SHP77 (cell line): ENCODE data around the gene CCN6.
A peak's percentile ranks its signal among the peaks of the same experiment; 100 is the strongest.

Source experiments
- DNase-seq, 2 experiments: peaks; one replicate each; lab custom pipeline; 2025; lab: John Stamatoyannopoulos, UW

Gene CCN6

DNA sequence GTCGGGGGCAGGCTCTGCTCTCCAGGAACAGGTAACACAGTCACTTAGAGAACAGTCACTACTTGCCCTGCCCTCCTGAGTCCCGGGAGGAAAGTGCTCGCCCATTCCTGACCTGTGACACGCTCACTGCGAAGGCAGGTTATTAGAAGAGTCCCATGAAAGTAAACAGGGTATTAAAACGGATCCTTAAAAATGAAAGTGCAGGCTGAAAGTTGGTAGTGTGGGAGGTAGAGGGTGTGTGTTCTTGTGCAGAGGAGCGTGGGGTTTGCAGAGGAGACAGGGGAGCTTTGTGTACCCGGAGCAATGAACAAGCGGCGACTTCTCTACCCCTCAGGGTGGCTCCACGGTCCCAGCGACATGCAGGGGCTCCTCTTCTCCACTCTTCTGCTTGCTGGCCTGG, at the start of gene CCN6:
Gene CCN6 (plus strand): TSS at position 104 of the 400 bp plus-strand sequence. CDS start 254 bp downstream, at position 358.
- DNase-seq = no peak

DNA sequence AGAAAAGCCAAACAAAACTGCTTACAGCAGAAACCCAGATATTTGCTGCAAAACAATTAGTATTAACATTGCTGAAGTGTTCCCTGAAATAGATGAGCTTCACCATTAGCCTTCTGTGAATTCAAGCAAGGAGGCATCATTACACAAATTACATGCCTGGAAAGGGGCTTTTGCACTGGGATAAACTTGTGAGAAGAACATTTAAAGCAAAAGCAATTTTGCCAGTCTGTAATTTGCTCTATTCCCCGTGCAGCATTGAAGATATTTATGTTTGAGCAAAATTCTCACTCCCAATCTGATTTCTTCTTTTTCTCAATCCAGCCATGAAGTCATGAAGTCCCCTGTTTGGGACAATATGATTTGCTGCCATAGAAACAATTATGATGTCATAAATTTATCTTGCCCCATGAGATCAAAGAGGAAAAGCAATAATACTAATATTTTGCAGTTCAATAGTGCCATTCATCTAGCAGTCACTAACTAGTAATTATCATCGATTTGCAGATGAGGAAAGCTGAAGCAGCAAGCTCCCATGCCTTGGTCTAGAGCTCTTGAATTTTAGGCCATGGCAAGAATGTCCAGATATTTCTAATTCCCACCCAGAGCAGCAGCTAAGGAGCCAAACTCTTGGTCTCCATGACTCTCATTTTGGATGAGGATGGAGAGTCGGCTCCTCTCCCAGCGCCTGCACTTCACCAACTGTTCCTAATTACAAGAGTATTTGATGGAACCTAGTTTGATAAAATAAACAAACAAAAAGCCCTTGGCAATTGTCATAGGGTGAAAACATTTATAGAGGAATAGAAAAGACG, 49.5 kb upstream of the CCN6 start:
- DNase-seq = no peak

DNA sequence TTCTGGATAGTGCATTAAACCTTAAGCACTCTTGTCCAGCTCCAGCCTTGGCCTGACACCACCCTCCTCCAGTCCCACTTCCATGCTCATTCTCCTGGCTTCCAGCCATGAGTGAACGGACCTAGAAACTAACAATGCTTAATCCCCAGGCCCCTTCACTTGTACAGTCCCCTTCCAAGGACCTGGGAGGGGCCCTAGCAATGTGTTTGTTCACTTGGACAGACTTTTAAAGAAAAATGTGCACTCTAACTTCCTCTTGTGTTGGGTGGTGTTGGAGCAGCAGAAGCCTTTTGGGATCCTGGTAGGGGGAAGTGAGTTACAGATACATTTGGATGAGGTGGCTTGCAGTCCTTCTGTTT, 48.9 kb upstream of the CCN6 start:
- DNase-seq = no peak

DNA sequence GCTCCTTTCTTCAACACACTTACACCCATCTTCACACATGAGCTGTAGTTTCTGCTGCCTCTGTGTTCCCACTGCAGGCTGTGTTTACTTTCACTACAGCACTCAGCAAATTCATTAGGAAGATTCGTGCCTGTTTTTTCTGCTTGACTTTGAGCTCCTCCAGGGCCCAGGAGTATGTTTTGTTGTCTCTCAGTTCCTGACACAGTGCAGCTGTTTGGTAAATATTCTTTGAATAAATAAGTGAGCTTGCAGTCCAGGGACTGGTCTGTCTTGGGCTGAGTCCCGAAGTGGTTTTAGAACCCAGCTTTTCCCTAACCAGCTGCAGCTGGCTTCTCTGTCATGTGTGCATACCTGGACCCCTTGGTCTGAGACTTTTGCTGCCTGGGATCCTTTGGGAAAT, 46.6 kb upstream of the CCN6 start:
- DNase-seq = no peak

DNA sequence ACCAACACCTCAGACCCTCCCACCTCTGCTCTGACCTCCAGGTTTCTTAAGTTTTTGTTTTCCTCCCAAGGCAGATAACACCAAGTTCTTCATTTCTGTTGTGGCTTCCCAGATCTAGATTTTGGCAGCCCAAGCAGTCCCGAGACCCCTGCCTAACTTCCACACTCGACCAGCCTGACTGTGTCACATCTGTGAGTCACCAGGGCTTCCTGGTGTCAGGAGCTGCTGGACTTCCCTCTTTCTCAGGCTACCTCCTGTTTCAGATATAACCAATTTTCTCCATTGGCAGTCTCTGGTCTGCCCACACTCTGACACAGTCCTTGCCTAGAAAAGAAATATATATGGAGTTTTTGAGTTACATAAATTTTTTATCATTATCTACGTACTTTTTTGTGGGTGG, 46.1 kb upstream of the CCN6 start:
- no peak for DNase-seq

DNA sequence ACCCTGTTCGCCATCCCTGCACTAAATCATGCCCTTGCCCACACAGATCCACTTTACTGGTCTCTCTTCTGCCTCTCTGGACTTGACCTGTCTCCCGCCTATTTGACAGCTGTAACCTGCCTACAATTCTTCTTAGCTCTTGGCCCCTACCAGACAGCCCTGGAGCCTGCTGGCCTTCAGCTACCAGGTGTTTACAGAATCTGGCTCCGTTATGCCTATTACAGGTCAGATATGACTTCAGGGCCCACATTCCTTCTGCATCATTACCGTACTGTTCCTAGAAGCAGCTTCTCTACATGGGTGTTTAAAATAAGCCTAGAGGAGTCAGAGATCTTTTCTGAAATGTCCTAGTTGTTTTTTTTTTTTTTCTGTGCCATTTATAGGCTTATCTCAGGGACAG, 45.4 kb upstream of the CCN6 start:
- no peak for DNase-seq

DNA sequence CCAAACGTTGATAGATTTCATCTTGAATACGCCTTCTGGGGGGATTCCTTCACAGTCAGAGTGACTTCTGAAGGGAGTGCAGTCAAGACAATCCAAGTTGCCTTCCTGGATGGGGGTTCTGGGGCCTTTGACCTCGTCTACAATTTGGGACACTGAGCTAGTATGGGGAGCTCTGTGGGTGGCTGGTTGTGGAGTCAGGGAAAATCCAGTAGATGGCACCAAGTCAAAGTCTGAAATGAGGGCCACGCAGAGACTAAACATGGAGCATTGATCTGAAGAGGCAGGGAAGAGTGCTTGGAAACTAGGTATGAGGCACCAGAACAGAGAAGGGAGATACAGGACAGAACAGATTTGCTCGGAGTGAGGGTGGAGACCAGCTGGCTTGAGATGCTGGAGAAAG, 43.6 kb upstream of the CCN6 start:
- DNase-seq = no peak

DNA sequence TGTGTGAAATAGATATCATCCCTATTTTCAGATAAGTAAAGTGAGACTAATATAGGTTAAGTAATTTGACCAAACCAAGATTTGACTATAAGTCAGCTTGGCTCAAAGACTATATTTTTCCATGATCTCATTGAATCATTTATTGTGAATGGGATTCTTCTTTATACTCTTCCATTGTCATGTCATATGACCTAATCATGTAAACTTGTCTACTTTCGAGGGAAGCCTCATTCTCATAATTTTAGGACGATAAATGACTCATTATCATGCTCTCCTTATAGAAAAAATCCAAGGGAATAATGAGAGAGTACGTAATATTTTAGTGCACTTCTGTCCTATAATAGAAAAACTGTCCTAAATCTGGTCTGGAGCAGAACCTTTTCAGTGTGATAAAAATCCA, 40.9 kb upstream of the CCN6 start:
- no peak for DNase-seq

DNA sequence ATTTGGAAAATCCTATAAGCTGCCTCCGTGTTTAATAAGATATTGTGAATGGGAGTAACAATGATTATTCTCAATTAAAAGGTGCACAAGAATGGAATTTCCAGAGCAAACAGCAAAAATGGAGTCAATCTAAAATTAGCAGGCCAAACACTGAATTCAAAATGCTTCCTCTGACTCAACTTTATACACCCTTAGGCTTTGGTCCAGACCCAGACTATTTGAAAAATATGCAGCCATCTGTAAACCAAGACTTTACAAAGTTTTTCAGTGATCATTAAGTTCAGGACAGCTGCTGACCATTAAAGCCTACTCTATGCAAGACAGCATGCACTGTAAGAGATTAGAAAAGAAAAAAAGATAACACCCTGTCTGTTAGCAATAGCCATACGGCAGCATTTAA, 39.4 kb upstream of the CCN6 start:
- DNase-seq = no peak

DNA sequence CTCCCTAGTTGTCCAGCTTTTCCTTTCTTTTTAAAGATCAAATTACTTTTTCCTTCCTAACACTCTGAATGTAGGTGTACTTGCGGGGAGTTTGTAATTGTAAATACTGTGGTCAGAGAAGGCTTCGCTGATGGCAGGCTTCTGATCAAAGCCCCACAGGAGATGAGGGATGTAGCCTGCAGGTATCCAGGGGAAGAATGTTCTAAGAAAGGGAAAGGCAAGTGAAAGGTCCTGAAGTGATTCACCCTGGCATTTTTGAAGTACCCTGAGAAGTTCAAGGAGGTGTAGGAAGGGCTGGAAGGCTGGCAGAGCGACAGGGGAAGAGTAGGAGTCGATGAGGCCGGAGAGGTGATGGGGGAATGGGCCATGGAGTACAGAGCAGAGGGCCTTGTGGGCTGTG, 38.2 kb upstream of the CCN6 start:
- no peak for DNase-seq

DNA sequence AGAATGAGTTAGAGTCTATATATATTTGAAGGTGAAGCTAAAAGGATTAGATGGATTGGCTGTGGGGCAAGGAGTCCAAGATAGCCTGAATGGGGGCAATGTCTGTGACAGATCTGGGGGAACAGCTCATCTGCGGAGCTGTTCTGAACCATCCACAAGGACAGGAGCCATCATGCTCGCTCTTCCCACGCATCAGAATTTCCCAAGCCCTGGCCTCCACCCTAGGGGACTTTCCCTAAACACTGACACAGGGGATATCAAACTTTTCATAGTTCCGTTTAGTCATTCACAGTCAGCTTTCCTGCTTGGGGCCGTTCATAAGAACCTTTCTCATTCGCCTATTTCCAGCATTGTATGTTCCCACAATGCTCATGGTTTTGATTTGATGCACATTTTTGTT, 37.6 kb upstream of the CCN6 start:
- no peak for DNase-seq

DNA sequence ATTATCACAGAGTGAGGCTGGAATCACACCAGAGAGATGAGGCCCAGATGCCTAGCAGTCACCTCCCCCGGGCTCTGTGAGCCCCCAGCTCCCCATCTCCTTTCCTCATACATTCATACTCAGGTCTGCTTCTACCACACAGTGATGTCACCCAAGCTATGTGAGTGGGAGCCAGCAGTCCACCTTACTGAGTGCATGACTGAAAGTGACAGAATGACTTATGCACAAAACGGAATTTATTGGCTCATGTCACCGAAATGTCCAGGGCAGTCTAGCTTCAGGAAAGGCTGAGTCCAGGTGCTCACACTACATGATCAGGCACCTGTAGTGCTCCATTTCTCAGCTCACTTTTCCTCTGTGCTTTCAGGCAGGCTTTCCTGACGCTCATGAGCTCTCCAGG, 36.7 kb upstream of the CCN6 start:
- no peak for DNase-seq

DNA sequence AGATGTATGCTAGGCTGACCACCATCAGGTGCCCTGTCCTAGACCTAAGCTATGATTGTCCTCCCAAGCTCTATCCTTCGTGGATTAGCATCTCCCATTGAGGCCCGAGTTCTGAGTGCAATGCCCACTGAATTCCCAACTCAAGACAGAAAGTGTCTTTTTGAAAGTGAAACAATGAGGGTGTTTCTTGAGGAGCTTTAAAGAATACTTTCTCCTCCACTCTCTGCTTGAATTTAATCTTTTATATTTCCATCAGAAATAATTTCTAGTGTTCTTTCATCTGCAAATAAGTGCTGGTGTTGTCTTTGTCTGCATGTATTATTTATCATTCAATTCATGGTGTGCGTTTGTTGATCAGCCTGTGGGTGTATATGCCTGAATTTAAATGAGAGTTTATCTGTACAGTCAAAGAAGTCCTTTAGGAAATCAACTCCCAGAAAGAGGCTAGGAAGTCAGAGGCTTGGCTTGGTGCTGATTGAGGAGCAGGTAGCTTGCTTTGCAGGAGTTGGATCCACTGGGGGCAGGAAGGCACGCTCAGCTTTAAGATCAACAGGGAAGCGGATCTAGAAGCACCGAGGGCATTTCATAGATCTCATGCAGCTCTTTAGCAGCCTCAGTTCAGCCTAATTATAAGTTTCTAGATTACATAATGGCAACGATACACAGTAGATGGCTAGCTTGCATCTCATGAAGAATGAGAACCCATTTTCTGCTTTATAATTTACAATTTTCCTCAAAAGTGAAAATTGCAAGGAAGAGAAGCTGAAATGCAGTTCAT, 36.0 kb upstream of the CCN6 start:
- no peak for DNase-seq

DNA sequence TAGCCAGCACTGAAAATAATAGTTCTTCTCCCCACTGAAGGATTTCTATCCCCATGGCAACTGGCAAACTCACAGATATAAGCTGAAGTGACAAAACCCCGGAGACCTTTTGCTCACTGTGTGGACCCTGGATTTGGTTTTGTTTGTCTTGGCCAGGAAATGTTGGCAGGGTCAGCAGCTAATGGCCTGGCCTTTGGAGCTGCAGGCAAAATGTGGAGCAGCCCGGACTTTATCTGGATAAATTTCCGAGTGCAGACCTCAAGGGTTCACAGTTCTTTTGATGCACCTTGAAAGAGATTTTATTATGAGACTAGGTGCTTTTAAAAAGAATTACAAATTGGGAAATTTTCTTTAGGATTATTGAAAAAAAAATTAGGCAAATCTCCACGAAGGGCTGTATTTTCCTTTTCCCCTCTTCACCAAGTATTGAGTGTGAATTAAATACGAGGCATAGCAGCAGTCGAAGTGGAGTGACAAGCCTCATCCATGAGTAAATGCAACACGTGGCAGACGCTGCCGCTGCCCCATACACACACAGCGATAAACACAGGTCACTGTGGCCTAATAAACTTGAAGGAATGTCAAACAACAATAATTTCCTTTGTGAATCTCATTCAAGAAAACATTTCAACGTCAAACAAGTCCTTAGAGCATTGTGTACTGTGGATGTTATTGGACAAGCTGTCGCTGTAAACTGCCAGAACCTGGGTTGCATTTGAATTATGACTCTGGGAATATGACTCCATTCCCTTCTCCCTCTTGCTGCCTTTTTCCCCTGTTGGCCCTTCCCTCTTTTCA, 35.1 kb upstream of the CCN6 start:
- peak in 1 of 2 experiments; percentile 20 for DNase-seq

DNA sequence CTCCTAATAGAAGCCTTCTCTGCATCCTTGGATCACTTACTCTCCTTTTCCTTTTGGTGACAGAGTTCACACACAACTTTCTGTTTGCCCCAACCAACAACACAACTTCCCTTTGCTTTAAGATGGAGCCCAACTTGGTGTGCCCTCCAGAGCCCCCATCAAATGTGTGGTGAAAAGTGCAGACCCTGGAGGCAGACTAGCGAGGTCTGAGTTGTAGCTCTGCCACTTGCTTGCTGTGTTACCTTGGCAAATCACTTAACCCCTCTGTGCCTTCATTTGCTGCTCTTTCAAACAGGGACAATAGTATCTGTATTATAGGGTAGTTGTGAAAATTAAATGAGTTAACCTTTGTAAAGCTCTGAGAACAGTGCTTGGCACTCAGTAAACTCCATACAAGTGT, 34.3 kb upstream of the CCN6 start:
- DNase-seq = no peak

DNA sequence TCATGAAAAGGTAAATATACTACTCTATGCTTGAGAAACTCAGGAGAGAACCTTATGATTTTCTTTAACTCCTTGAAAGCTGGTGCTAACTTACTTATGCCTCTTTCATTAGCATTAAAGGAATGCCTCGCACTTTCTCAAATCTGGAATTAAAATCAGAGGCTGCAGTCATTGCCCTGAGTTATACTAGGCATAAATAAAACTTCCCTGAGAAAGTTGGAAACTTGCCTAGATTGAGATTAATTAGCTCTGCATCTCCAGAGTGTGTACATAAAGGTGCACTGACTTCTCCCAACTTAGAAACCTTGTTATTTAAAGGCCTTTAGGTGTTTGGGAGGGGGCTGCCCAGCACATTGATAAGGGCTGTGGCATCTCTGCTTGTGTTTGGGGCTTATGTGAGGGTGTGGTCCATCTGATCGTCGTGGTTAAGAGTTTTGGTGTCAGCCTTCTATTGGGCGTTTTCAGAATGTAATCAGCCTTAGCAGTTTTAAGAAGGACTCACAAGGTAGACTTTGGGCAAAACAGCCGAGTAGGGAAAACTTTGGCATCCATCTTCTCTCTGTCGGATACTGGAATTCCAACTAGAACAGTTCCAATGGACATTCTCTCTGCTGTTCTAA, 32.1 kb upstream of the CCN6 start:
- no peak for DNase-seq

DNA sequence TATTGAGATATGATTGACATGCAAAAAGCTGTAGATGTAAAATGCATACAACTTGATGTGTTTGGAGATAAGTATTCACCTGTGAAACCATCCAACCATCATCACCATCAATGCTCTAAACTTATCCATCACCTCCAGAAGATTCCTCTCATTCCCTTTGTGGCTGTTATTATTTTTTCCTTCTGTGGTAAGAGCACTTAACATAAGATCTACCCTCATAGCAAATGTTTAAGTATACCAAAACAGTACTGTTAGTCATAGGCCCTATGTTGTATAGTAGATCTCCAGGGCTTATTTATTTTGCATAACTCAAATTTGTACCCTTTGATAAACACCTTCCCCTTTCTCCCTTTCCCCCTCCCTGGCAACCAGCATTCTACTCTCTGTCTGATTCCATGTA, 31.2 kb upstream of the CCN6 start:
- no peak for DNase-seq

DNA sequence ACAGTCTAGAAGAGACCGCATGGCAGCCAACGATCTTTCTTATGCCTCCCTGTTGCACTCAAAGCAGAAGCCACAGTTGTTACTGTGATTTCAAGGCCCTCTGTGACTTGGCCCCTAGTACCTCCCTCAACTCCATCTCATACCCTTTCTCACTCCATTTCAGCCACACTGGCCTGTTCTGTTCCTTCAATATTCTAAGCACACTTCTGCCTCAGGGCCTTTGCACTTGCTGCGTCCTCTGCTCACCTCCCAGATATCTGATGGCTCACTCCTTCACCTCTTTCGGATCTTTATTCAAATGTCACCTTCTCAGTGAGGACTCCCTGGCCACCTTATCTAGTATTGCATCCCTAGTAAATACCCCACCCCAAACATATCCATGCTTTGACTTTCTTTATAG, 29.4 kb upstream of the CCN6 start:
- DNase-seq = no peak

DNA sequence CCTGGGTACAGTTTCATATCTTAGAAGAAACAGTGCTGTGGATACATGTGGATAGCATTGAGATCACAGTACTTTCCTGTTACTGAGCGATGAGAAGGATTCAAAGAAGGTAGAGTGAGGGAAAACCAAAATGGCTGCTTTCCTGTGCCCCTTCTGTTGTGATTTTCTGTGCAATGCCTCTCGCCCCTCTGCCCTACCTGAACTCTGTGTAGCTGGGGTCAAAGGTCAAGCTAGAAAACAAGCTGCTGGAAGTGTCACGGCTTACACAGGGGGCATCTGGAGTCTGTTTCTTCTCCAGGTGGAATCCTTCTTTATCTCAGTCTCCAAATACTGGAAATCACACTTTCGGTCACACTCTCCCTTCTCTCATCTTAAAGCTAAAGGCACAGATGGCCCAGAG, 27.0 kb upstream of the CCN6 start:
- no peak for DNase-seq

DNA sequence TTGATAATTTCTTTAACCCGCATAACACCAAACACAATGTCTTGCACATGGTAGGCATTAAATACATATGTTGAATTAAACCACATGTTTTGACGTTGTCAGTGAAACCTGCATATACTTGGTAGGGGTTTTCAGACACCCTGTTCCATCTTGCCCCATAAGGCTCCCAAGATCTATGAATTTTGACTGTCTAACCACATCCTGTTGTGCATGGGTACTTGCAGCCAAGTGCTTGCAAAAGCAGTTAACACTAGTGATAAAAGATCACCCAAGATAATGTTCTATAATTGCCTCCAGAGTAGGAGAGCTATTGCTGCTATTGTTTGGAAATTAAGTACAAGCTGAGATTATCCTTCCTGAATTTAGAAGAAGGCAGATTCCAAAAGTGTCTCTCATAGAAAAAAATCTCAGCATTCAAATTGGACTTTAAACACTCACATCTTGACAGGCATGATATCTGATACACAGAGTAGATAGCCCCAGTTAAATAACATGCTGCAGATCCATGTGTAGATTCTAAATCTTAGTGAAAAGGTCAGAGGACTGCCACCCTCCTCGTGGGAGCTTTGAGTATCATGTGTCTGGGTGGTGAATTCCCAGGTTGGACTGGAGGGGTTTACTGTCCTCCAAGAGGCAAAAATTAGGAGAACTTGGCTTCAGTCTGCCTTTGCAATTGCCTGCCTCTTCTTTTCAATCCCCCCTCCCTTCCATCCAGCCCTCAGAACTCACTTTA, 25.8 kb upstream of the CCN6 start:
- DNase-seq = no peak

DNA sequence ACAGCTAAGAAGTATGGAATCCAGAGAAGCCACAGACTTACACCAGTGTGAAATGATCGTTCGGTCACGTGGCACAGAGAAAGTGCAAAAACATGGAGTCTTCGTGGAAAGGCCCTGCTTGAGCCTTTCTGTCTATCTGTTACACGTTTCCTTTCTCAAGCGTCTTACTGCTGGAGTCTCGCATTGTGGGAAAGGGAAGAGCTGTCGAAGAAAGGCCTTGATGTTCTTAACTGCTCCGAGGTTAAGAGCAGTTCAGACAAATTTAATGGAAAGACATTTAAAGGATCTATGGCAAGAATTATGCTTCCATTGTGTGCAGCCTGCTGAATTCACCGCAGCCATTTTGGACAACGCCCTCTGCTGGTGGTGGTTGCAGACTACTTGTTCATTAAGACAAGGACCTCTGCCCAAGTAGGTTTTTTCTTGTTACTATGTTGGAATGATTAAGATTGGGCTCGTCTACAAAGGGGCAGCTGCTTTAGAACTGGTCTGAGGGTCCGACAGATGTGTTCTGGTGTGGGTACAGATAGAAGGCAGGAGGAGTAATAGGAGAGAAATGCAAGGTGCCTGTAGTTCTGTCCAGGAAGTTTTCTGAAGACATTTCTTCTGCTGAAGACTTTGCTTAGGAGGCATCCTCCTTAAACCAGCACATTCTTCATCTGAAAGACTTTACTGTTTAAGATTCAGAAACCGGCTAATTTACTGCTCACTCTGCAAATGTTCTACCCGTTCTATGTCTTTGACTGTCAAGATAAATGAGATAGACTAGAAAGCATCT, 24.7 kb upstream of the CCN6 start:
- DNase-seq = peak; percentile 60 to 71
